ENCODE results near the gene TPD52L2.

- TF ChIP-seq POU6F1 (CRISPR knock-in tag; IDR thresholded peaks at IDR 0.05; ENCODE audit: borderline replicate concordance, low read depth) (no peak), PATZ1 (CRISPR knock-in tag; IDR thresholded peaks at IDR 0.05; ENCODE audit: borderline replicate concordance) (no peak), TCF4 (CRISPR knock-in tag; IDR thresholded peaks at IDR 0.05; ENCODE audit: borderline replicate concordance) (no peak), ARNTL (CRISPR knock-in tag; IDR thresholded peaks at IDR 0.05; ENCODE audit: borderline replicate concordance, low read depth) (no peak), RARB (CRISPR knock-in tag; IDR thresholded peaks at IDR 0.05) (no peak), BACH2 (CRISPR knock-in tag; IDR thresholded peaks at IDR 0.05; ENCODE audit: borderline replicate concordance) (no peak), CREB5 (CRISPR knock-in tag; IDR thresholded peaks at IDR 0.05; ENCODE audit: low read depth) (no peak), ESRRG (CRISPR knock-in tag; IDR thresholded peaks at IDR 0.05) (no peak), ZFP30 (CRISPR knock-in tag; IDR thresholded peaks at IDR 0.05) (no peak), ZFP3 (CRISPR knock-in tag; IDR thresholded peaks at IDR 0.05) (no peak), GLIS3 (CRISPR knock-in tag; IDR thresholded peaks at IDR 0.05) (no peak), ZC3H10 (CRISPR knock-in tag; IDR thresholded peaks at IDR 0.05) (no peak), CSRNP3 (CRISPR knock-in tag; IDR thresholded peaks at IDR 0.05) (no peak), OSR1 (CRISPR knock-in tag; IDR thresholded peaks at IDR 0.05) (no peak)
These were observed 26.3 kb downstream of the TPD52L2 start for GRCh38 chr20:63891061-63892002.

Measured in SK-N-SH treated with all-trans-retinoic acid at 6 μM for 48 hours (cell line).